HAP-1 (cell line): ENCODE results near the gene RAB17.

ENCODE experiments used
- DNase-seq, 2 experiments: peaks; one replicate each; pipeline ENCODE4 v3.0.0-alpha.2; 2016 to 2020; ENCODE audit warnings: low spot score in 2 of 2
- H3K27me3 ChIP-seq: fragments of 250-450 bp; sonication (Bioruptor Pico); 2 replicates; pipeline ENCODE4 v1.5.1; 2020; ENCODE audit warnings: low read depth, mild to moderate bottlenecking, moderate library complexity
- H3K36me3 ChIP-seq: fragments of 250-450 bp; sonication (Bioruptor Pico); replicated peaks from 2 replicates; pipeline ENCODE4 v1.5.1; 2020; ENCODE audit warnings: mild to moderate bottlenecking
- H3K4me1 ChIP-seq: fragments of 250-450 bp; sonication (Bioruptor Pico); 2 replicates; pipeline ENCODE4 v1.5.1; 2020; ENCODE audit warnings: mild to moderate bottlenecking
- H3K4me3 ChIP-seq: fragments of 250-450 bp; sonication (Bioruptor Pico); 2 replicates; pipeline ENCODE4 v1.5.1; 2020; ENCODE audit warnings: mild to moderate bottlenecking, moderate library complexity
- H3K9me3 ChIP-seq: fragments of 250-450 bp; sonication (Bioruptor Pico); 2 replicates; pipeline ENCODE4 v1.5.1; 2020; ENCODE audit warnings: mild to moderate bottlenecking, moderate library complexity
- in situ Hi-C: fragments of 300-500 bp; cut with MboI; formaldehyde crosslinking; loops from 3 replicates; pipeline ENCODE4 v1.14.3; 2020; ENCODE audit warnings: low sequenced_read_pairs, inconsistent platforms, mixed read lengths

The RAB17 gene

GRCh38 chr2:237573721-237574415, 16.7 kb downstream of the RAB17 start:
- in situ Hi-C loops, result loop anchor here (10.0 kb wide), 1 partner anchor 419 kb away; no protein-coding TSS in a partner anchor

GRCh38 chr2:237572742-237573101, 17.8 kb downstream of the RAB17 start:
- no peaks in the 10 kb centered on the region for H3K36me3 ChIP-seq
- H3K4me1 ChIP-seq, result no peaks in the 10 kb centered on the region
- no peaks in the 10 kb centered on the region for H3K27me3 ChIP-seq
- no peaks in the 10 kb centered on the region for H3K9me3 ChIP-seq
- no peak overlapping the region for H3K4me3 ChIP-seq
- DNase-seq, result no peak
- in situ Hi-C loops, result loop anchor here (10.0 kb wide), 1 partner anchor 418 kb away; no protein-coding TSS in a partner anchor

More at GRCh38 chr2:237573721-237574415, 16.7 kb downstream of the RAB17 start:
- Histone ChIP-seq H3K9me3 (no peaks in the 10 kb centered on the region), H3K27me3 (no peaks in the 10 kb centered on the region), H3K36me3 (no peaks in the 10 kb centered on the region), H3K4me1 (no peaks in the 10 kb centered on the region), H3K4me3 (no peak overlapping the region)
- no peak for DNase-seq

GRCh38 chr2:237572021-237572741, 18.4 kb downstream of the RAB17 start:
- Histone ChIP-seq H3K27me3 (no peaks in the 10 kb centered on the region), H3K9me3 (no peaks in the 10 kb centered on the region), H3K36me3 (no peaks in the 10 kb centered on the region), H3K4me3 (no peak overlapping the region), H3K4me1 (no peaks in the 10 kb centered on the region)
- in situ Hi-C loops, result loop anchor here (10.0 kb wide), 1 partner anchor 417 kb away; no protein-coding TSS in a partner anchor
- DNase-seq, result peak; percentile 77 to 94

GRCh38 chr2:237571551-237571950, 19.0 kb downstream of the RAB17 start:
- in situ Hi-C loops, result loop anchor here (10.0 kb wide), 1 partner anchor 417 kb away; no protein-coding TSS in a partner anchor
- no peak overlapping the region for H3K4me3 ChIP-seq
- no peaks in the 10 kb centered on the region for H3K27me3 ChIP-seq
- H3K4me1 ChIP-seq, result no peaks in the 10 kb centered on the region
- no peaks in the 10 kb centered on the region for H3K36me3 ChIP-seq
- DNase-seq, result no peak
- H3K9me3 ChIP-seq, result no peaks in the 10 kb centered on the region

GRCh38 chr2:237570776-237571335, 19.7 kb downstream of the RAB17 start:
- H3K4me1 ChIP-seq, result no peaks in the 10 kb centered on the region

GRCh38 chr2:237569896-237570295, 20.6 kb downstream of the RAB17 start:
- in situ Hi-C loops, result loop anchor here (5.0 to 10.0 kb wide), 2 partner anchors 58 to 415 kb away; no protein-coding TSS in a partner anchor
- Histone ChIP-seq H3K4me3 (no peak overlapping the region), H3K4me1 (no peaks in the 10 kb centered on the region), H3K9me3 (no peaks in the 10 kb centered on the region), H3K36me3 (no peaks in the 10 kb centered on the region), H3K27me3 (no peaks in the 10 kb centered on the region)
- no peak for DNase-seq

More at GRCh38 chr2:237570776-237571335, 19.7 kb downstream of the RAB17 start:
- no peak overlapping the region for H3K4me3 ChIP-seq
- in situ Hi-C loops, result loop anchor here (10.0 kb wide), 1 partner anchor 416 kb away; no protein-coding TSS in a partner anchor
- DNase-seq, result no peak
- H3K36me3 ChIP-seq, result no peaks in the 10 kb centered on the region
- no peaks in the 10 kb centered on the region for H3K9me3 ChIP-seq
- no peaks in the 10 kb centered on the region for H3K27me3 ChIP-seq

GRCh38 chr2:237569041-237569440, 21.5 kb downstream of the RAB17 start:
- in situ Hi-C loops, result loop anchor here (5.0 kb wide), 1 partner anchor 57 kb away; no protein-coding TSS in a partner anchor
- Histone ChIP-seq H3K4me3 (no peak overlapping the region), H3K4me1 (no peaks in the 10 kb centered on the region), H3K9me3 (no peaks in the 10 kb centered on the region), H3K27me3 (peaks cover 3% of the 10 kb centered on the region; the same call in 1 of the 2 replicates), H3K36me3 (no peaks in the 10 kb centered on the region)
- no peak for DNase-seq

- Histone ChIP-seq H3K4me1 (no peaks in the 10 kb centered on the region), H3K4me3 (no peak overlapping the region), H3K27me3 (peaks cover 9% of the 10 kb centered on the region; the same call in 1 of the 2 replicates), H3K9me3 (no peaks in the 10 kb centered on the region), H3K36me3 (no peaks in the 10 kb centered on the region)
- DNase-seq, result no peak
- in situ Hi-C loops, result loop anchor here (5.0 kb wide), 1 partner anchor 56 kb away; no protein-coding TSS in a partner anchor
These were observed 22.3 kb downstream of the RAB17 start for GRCh38 chr2:237568121-237568660.

- no peaks in the 10 kb centered on the region for H3K9me3 ChIP-seq
- H3K4me3 ChIP-seq, result no peak overlapping the region
- no peak for DNase-seq
- peaks cover 12% of the 10 kb centered on the region; the same call in 1 of the 2 replicates for H3K27me3 ChIP-seq
- in situ Hi-C loops, result loop anchor here (5.0 kb wide), 1 partner anchor 55 kb away; no protein-coding TSS in a partner anchor
- no peaks in the 10 kb centered on the region for H3K4me1 ChIP-seq
- H3K36me3 ChIP-seq, result no peaks in the 10 kb centered on the region
These were observed 23.1 kb downstream of the RAB17 start for GRCh38 chr2:237567276-237568029.

GRCh38 chr2:237566401-237567235, 23.9 kb downstream of the RAB17 start, which contains the start of gene PRLH:
Gene PRLH, plus strand, starts transcription at chr2:237566574. Its CDS starts 0 bp downstream, at chr2:237566574.
- Histone ChIP-seq H3K27me3 (peaks cover 12% of the 10 kb centered on the region; the same call in 1 of the 2 replicates), H3K4me3 (no peak within 1 kb of the TSS), H3K4me1 (no peaks in the 10 kb centered on the region), H3K36me3 (no peaks in the 10 kb centered on the region), H3K9me3 (no peaks in the 10 kb centered on the region)
- in situ Hi-C loops, result loop anchor here (5.0 kb wide), 1 partner anchor 54 kb away; no protein-coding TSS in a partner anchor
- DNase-seq, result no peak

GRCh38 chr2:237565974-237566373, 24.6 kb downstream of the RAB17 start:
- in situ Hi-C loops, result loop anchor here (5.0 kb wide), 1 partner anchor 54 kb away; no protein-coding TSS in a partner anchor
- H3K4me1 ChIP-seq, result no peaks in the 10 kb centered on the region
- H3K36me3 ChIP-seq, result no peaks in the 10 kb centered on the region
- peaks cover 12% of the 10 kb centered on the region; the same call in 1 of the 2 replicates for H3K27me3 ChIP-seq
- H3K4me3 ChIP-seq, result no peak overlapping the region
- DNase-seq, result no peak
- H3K9me3 ChIP-seq, result no peaks in the 10 kb centered on the region
